Caki2 (cell line): Measurements from ENCODE around the gene SERPINB2. TPM values are rescaled to one million over a fixed set of nuclear protein-coding genes. Genes with fewer than 3 reads are reported as not detected.
"Not testable (repeated sequence)": the region's sequence is repeated elsewhere in the genome, so short reads cannot be mapped to it uniquely, and the experiment has no call there.

Source experiments
- DNase-seq: peaks from one replicate; pipeline ENCODE4 v3.0.0-alpha.2; 2015; ENCODE audit warnings: low read depth
- in situ Hi-C: cut with HindIII; loops from 2 replicates; pipeline ENCODE4 v1.10.0; 2016; ENCODE audit warnings: low sequenced_read_pairs, low pct_unique_long_range_greater_than_20kb, mixed read lengths
- total RNA-seq: library from RNA; depleted of rRNA; stranded (reverse); fragments of >200 nt; shearing (Covaris generic); gene quantifications from 2 replicates; pipeline ENCODE4 v1.2.3, GENCODE V29; 2014; ENCODE audit warnings: low replicate concordance; rRNA removed

Gene SERPINB2
- total RNA-seq, 1 experiment from 2014 or later, result not detected

- in situ Hi-C loops, result no loop called here
- no peak for DNase-seq
Observed at GRCh38 chr18:63917817-63918216, 30.3 kb downstream of the SERPINB2 start.

DNA sequence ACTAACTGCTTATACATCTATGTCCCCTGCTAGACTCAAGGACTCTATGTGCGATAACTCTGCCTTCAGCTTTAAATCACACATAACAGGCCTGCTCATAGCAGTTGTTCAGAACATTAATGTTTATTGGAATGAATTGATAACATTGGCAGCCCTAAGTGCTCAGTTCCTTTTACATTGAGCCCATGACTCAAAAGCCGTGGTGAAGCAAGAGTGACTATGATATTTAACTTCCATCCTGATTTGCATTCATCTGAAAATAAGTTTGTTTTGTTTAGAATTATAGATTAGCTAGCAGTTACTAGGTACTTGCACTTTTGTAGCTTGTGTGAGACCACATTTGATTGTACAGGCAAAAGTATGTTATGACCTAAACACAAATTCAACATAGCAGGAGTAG is 34.5 kb downstream of the SERPINB2 start:
- in situ Hi-C loops, result no loop called here

DNA sequence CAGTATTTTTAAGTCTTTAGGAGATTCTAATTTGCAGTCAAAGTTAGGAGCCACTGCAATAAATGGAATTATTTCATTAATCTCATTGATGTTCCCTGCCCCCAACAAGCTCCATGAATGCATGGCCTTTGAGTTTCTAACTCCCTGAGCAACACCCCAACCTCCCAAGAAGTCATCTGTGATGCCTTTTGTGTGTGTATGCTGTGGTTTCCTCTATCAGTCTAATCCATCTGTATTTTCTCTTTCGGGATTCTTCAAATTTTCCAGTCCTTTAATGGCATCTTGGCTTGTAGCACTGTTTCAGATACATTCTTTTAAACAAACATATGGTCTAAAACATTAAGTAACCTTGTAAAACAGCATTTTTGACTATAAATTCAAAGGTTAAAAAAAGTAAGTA is 37.0 kb downstream of the SERPINB2 start:
- DNase-seq, result no peak
- in situ Hi-C loops, result no loop called here

More for the DNA sequence above, 34.5 kb downstream of the SERPINB2 start:
- DNase-seq, result no peak

DNA sequence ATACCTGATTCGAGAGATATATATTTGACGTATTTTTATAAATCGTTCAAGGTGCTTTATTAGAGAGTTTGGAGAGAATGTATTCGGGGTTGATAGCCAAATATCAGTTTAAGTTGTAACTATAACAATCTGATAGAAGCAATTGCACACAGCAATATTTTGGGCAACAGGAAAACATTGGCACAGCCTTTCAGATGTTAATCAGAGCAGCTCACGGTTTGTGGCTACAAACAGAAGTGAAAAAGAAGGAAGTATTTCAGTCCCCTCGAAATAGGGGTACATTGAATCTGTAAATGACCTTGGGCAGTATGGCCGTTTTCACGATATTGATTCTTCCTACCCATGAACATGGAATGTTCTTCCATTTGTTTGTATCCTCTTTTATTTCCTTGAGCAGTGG is 40.8 kb downstream of the SERPINB2 start:
- in situ Hi-C loops, result no loop called here
- DNase-seq, result no peak

DNA sequence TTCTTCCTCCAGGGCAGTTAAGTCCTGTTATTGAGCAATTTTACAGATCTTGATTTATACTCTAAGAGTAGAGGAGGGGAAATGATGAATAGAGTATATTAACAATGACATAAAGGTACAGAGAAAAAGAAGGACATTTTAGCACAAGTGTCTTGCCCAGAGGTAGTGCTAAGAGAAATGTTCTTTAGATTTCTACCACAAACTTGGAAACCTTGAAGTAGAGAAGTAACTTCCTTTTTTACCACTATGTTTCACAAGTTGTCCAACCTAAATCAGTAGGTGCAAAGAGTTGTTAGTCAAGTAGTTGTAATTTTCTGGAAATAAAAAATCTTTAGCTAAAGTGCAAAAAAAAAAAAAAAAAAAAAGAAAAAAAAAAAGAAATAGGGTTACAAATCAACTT is 41.9 kb downstream of the SERPINB2 start:
- in situ Hi-C loops, DNase-seq: not testable (repeated sequence)

DNA sequence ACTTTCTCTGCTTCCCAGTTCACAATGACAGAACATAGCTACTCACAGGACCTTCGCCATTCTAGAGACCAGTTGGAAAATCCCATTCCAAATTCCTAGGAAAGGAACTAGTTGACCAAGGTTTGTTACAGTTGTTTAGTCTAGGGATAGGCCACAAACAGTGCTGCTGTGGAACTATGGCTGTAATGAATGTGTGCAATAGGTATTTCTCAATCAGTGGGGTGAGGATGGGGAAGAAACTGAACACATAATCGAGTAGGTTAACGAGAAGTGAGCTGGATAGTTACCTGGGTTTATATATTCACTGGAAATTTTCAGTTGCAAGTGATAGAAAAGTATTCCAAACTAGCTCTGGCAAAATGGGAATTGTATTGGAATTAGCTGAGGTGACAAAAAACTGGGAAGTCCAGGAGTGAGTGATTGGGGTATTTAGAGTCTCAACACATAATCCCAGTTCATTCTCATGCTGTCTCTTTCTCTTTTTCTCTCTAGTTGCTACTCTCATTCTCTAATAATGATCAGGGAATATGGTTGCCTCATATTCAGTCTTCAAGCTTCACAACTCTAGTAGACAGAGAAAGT is 43.4 kb downstream of the SERPINB2 start:
- DNase-seq, result no peak
- in situ Hi-C loops, result no loop called here

DNA sequence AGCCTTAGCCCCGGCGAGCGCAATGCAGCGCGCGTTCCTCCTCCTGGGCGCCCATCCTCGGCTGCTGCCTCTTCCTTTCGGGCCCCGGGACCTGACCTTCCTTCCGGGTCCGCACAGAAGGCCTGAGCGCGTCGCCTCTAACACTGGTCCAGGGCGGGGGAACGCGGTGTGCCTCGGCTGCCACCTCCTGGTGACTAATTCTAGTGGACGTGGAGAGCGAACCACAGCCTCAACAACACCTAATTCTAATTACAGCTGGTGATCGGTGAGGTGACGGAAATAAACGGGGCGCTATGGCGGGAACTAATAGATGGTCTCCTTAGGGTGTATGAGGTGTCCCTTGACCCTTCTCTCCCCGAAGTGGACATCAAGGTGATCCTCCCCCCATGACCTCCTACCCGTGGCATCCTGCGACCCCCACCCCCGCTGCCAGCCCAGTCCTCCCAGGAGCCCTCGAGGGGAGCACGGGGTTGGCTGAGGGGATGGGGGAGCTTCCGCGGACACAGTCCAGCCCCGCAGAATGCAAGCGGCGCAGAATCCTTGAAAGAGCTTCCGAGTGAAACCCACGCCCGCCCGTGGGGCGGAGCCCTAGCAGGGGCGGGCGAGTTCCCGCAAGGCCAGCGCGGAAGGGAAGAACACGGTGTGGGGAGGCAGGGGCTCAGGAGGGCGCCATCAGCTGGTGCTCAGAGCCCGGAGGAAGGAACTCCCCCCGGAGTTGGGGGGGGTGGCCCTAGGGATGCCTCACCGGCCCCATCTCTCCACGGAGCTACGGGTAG is 48.8 kb downstream of the SERPINB2 start:
- in situ Hi-C loops, result no loop called here
- peak; percentile 47 for DNase-seq

GRCh38 chr18:63936932-63937393 is 49.5 kb downstream of the SERPINB2 start:
- DNase-seq, result no peak
- in situ Hi-C loops, result no loop called here

DNA sequence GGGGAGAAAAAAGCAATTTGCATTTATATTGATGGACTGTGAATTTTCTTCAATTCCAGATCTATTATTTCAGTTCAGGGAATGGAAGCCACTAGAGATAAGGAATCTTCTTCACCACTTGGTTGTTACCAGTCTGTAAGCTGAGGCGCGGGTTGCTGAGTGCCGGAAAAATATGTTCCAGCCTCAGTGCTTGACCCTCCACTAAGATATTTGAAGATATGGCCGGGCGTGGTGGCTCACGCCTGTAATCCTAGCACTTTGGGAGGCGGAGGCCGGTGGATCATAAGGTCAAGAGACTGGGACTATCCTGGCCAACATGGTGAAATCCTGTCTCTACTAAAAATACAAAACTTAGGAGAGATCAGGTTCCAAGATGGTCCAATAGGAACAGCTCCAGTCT is 52.5 kb downstream of the SERPINB2 start:
- in situ Hi-C loops, result no loop called here
- no peak for DNase-seq

DNA sequence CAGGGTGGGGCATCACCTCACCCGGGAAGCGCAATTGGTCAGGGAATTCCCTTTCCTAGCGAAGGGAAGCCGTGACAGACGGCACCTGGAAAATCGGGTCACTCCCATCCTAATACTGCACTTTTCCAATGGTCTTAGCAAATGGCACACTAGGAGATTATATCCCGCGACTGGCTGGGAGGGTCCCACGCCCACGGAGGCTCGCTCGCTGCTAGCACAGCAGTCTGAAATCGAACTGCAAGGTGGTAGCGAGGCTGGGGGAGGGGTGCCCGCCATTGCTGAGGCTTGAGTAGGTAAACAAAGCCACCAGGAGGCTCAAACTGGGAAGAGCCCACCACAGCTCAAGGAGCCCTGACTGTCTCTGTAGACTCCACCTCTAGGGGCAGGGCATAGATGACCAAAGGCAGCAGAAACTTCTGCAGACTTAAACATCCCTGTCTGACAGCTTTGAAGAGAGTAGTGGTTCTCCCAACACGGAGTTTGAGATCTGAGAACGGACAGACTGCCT is 53.1 kb downstream of the SERPINB2 start:
- in situ Hi-C loops, DNase-seq: not testable (repeated sequence)

DNA sequence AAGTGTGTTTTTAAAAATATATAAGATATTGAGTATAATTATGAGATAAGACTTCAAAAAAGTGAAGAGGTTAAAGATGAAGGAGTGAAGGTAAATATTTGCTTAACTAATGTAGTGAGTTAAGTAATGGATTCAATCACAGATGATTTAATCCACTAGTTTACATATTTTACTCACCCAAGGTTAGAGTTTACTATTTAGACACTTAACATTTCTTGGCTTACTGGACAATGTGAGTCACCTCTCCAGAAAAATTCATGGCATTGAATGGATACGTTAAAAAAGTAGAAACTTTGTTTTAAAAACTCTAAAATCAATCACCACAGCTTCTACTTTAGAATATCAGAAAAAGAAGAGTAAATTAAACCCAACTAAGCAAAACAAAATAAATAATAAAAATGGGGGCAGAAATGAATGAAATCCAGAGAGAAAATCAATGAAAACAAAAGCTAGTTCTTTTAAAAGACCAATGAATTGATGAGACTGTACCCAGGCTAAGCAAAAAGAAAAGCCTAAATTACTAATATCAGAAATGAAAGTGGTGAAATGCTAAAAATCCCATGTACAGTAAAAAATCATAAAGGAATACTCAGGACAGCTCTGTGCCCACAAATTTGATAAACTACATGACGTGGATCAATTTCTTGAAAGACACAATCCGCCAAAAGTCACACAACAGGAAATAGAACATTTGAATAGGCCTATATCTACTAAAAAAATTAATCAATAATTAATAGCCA is 59.7 kb downstream of the SERPINB2 start:
- in situ Hi-C loops, result no loop called here
- no peak for DNase-seq

GRCh38 chr18:63949068-63949737 is 61.7 kb downstream of the SERPINB2 start, which contains the start of gene HMSD:
TSS of gene HMSD (plus strand) at chr18:63949301. CDS start at chr18:63953456, 4,155 bp downstream.
- in situ Hi-C loops, result no loop called here
- DNase-seq, result no peak

DNA sequence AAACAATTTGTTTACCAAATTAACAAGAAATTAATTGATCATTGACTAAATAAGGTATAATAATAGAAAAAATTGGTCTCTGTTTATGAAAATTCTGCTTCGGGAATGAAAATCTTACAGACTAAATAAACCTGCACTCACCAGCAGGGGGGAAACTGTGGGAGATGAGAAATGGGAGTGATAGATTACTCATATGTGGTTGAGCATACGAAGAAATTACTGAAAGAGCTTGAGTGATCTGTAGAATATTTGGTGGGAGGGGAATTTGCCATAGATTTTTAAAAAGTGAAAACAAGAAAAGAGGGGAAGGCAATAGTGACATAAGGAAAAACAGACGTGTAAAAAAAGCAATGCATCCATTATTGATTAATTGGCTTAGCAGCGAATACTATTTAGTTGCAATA is 63.8 kb downstream of the SERPINB2 start:
- in situ Hi-C loops, result no loop called here
- no peak for DNase-seq

Other genes with a start within 250 kb of the SERPINB2 start
- not detected in 2 replicates for gene SERPINB4, start 243.4 kb upstream of the SERPINB2 start, total RNA-seq
- not detected in 2 replicates for gene SERPINB3, start 225.8 kb upstream of the SERPINB2 start, total RNA-seq
- not detected in 2 replicates for gene SERPINB11, start 184.7 kb upstream of the SERPINB2 start, total RNA-seq
- 3.4 and 9.3 TPM in 2 replicates for gene SERPINB7, start 112.3 kb upstream of the SERPINB2 start, total RNA-seq
- not detected in 2 replicates for gene SERPINB10, start 20.3 kb downstream of the SERPINB2 start, total RNA-seq
- gene HMSD, start 61.6 kb downstream of the SERPINB2 start, total RNA-seq, result not detected in 2 replicates
- 0.12 and 4.9 TPM in 2 replicates for gene SERPINB8, start 82.4 kb downstream of the SERPINB2 start, total RNA-seq